AML-193 (cell line): ENCODE measurements around the gene RASSF8.
A peak's percentile ranks its signal among the peaks of the same experiment; 100 is the strongest.

Experiments used
- DNase-seq, 2 experiments: peaks; one replicate each; lab custom pipeline; 2025; lab: John Stamatoyannopoulos, UW

Gene RASSF8

GRCh38 chr12:26125400-26126339, 167.2 kb downstream of the RASSF8 start:
- no peak for DNase-seq

GRCh38 chr12:26126340-26127284, 168.1 kb downstream of the RASSF8 start:
- DNase-seq: peak in 1 of 2 experiments; percentile 7

DNA sequence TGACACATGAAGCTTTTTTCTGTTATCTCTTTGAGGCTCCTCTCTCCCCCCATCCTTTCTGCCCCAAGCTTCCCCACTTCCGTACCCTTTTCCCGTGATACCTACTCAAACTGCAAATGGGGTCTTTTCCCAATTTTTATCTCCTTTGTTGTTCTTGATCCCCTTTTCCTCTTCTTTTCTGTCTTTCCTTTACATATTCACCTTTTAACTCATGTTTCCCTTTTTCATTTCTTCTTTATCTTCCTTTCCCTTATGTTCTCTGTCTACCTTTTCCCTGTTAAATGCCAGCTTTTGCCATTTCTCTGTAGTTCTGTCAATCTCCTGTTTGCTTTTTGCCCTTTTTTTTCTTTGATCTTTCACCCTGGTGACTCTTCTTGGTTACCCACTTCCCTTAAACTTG, 168.9 kb downstream of the RASSF8 start:
- no peak for DNase-seq

DNA sequence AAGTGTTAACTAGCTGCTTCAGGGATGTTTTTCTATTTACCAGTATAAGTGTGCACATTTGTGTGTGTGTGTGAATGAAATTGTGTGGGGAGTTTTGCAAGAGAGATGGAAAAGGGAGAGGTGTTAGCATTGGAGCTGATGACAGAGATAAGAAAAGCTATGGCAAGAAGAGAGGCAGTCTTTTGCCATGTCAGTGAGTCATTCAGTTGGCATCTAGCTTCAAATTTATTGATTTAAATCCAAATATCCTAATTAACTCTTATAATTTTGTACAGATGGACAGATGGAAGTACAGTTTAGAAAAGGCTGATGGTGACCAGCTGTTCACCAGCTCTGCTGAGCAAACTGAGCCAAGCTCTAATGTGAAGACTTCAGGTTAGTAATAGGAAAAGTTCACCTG, 169.7 kb downstream of the RASSF8 start:
- DNase-seq: no peak
